ENCODE data around the gene OTUB2. TPM values are rescaled to one million over a fixed set of nuclear protein-coding genes. Genes with fewer than 3 reads are reported as not detected.

The OTUB2 gene
- total RNA-seq, 5 donors from 2014 or later (not counting 1 experiment from before 2014, with no cell fraction given) = 0.09 to 0.57 (median 0.28) TPM

GRCh38 chr14:93986955-93987354 lies 39.2 kb upstream of the OTUB2 start:
- ATAC-seq (replicated peaks in 1 of 4) (no peak), DNase-seq (no peak)
- Mint-ChIP-seq H3K36me3 (no peaks in the 10 kb centered on the region), H3K9me3 (no peaks in the 10 kb centered on the region), H3K4me3 (no peak overlapping the region), H3K4me1 (peaks cover 0 to 9% (median 3%) of the 10 kb centered on the region in 3 donors), H3K27ac (no peak overlapping the region), H3K27me3 (peaks cover 1 to 3% of the 10 kb centered on the region in 2 donors)
- ChIA-PET CTCF (interaction anchor here in 1 of 2 donors (0.7 kb wide), 1 partner anchor 52 kb away, joined by 4 read pairs; no protein-coding TSS in a partner anchor), POLR2A (no interaction called here)
- Histone ChIP-seq H3K4me1 (ENCODE audit: control insufficient read depth in 1 of 2, extremely low read depth in 1 of 2, insufficient read depth in 2 of 2, low read length in 2 of 2) (no peaks in the 10 kb centered on the region), H3K9me3 (no peaks in the 10 kb centered on the region), H3K27me3 (replicated peaks in 1 of 2; ENCODE audit: control insufficient read depth in 2 of 2, extremely low read depth in 1 of 2, insufficient read depth in 2 of 2, low read length in 1 of 2) (peaks cover 0 to 23% of the 10 kb centered on the region in 2 experiments), H3K27ac (ENCODE audit: low read length) (no peak overlapping the region), H3K36me3 (ENCODE audit: control insufficient read depth in 2 of 2, extremely low read depth in 1 of 2, insufficient read depth in 1 of 2, low read length in 1 of 2) (no peaks in the 10 kb centered on the region), H3K4me3 (ENCODE audit: control insufficient read depth in 1 of 2, extremely low read depth in 1 of 2, low read length in 1 of 2) (no peak overlapping the region)
- 82% methylated on average over 9 of the region's 9 CpGs for WGBS (ENCODE audit: insufficient coverage)

GRCh38 chr14:93987376-93987775 lies 38.8 kb upstream of the OTUB2 start:
- H3K4me1 ChIP-seq (ENCODE audit: control insufficient read depth in 1 of 2, extremely low read depth in 1 of 2, insufficient read depth in 2 of 2, low read length in 2 of 2) = no peaks in the 10 kb centered on the region
- no peak for ATAC-seq (replicated peaks in 1 of 4)
- DNase-seq = no peak
- H3K27ac Mint-ChIP-seq = no peak overlapping the region
- ChIA-PET POLR2A (no interaction called here), CTCF (no interaction called here)
- H3K36me3 Mint-ChIP-seq = no peaks in the 10 kb centered on the region
- H3K27me3 ChIP-seq (replicated peaks in 1 of 2; ENCODE audit: control insufficient read depth in 2 of 2, extremely low read depth in 1 of 2, insufficient read depth in 2 of 2, low read length in 1 of 2) = peaks cover 0 to 26% of the 10 kb centered on the region in 2 experiments
- peaks cover 0 to 7% (median 3%) of the 10 kb centered on the region in 3 donors for H3K4me1 Mint-ChIP-seq
- no peaks in the 10 kb centered on the region for H3K9me3 ChIP-seq
- 95% methylated on average over 10 of the region's 12 CpGs for WGBS (ENCODE audit: insufficient coverage)
- H3K36me3 ChIP-seq (ENCODE audit: control insufficient read depth in 2 of 2, extremely low read depth in 1 of 2, insufficient read depth in 1 of 2, low read length in 1 of 2) = no peaks in the 10 kb centered on the region
- H3K4me3 Mint-ChIP-seq = no peak overlapping the region
- H3K27ac ChIP-seq (ENCODE audit: low read length) = no peak overlapping the region
- no peaks in the 10 kb centered on the region for H3K9me3 Mint-ChIP-seq
- H3K4me3 ChIP-seq (ENCODE audit: control insufficient read depth in 1 of 2, extremely low read depth in 1 of 2, low read length in 1 of 2) = no peak overlapping the region
- H3K27me3 Mint-ChIP-seq = peaks cover 1 to 3% of the 10 kb centered on the region in 2 donors

GRCh38 chr14:93987815-93988476 lies 38.2 kb upstream of the OTUB2 start:
- POLR2A ChIA-PET = no interaction called here
- CTCF ChIA-PET = no interaction called here

GRCh38 chr14:93989939-93990338 lies 36.2 kb upstream of the OTUB2 start:
- Mint-ChIP-seq H3K4me1 (peaks cover 0 to 7% (median 2%) of the 10 kb centered on the region in 3 donors), H3K27ac (no peak overlapping the region), H3K4me3 (no peak overlapping the region), H3K9me3 (no peaks in the 10 kb centered on the region), H3K27me3 (peaks cover 0 to 3% of the 10 kb centered on the region in 2 donors), H3K36me3 (no peaks in the 10 kb centered on the region)
- Histone ChIP-seq H3K4me3 (ENCODE audit: control insufficient read depth in 1 of 2, extremely low read depth in 1 of 2, low read length in 1 of 2) (no peak overlapping the region), H3K9me3 (no peaks in the 10 kb centered on the region), H3K4me1 (ENCODE audit: control insufficient read depth in 1 of 2, extremely low read depth in 1 of 2, insufficient read depth in 2 of 2, low read length in 2 of 2) (no peaks in the 10 kb centered on the region), H3K27ac (ENCODE audit: low read length) (no peak overlapping the region), H3K36me3 (ENCODE audit: control insufficient read depth in 2 of 2, extremely low read depth in 1 of 2, insufficient read depth in 1 of 2, low read length in 1 of 2) (no peaks in the 10 kb centered on the region), H3K27me3 (replicated peaks in 1 of 2; ENCODE audit: control insufficient read depth in 2 of 2, extremely low read depth in 1 of 2, insufficient read depth in 2 of 2, low read length in 1 of 2) (peaks cover 0 to 17% of the 10 kb centered on the region in 2 experiments)
- POLR2A ChIA-PET = no interaction called here
- CTCF ChIA-PET = no interaction called here
- 86% methylated on average over 2 of the region's 4 CpGs for WGBS (ENCODE audit: insufficient coverage)
- DNase-seq (no peak), ATAC-seq (replicated peaks in 1 of 4) (no peak)

More at GRCh38 chr14:93987815-93988476, 38.2 kb upstream of the OTUB2 start:
- Mint-ChIP-seq H3K4me1 (peaks cover 0 to 7% (median 3%) of the 10 kb centered on the region in 3 donors), H3K27me3 (peaks cover under 1 to 3% of the 10 kb centered on the region in 2 donors), H3K9me3 (no peaks in the 10 kb centered on the region), H3K36me3 (no peaks in the 10 kb centered on the region), H3K4me3 (no peak overlapping the region), H3K27ac (no peak overlapping the region)
- ATAC-seq (replicated peaks in 1 of 4) = no peak
- H3K4me3 ChIP-seq (ENCODE audit: control insufficient read depth in 1 of 2, extremely low read depth in 1 of 2, low read length in 1 of 2) = no peak overlapping the region
- peaks cover 0 to 27% of the 10 kb centered on the region in 2 experiments for H3K27me3 ChIP-seq (replicated peaks in 1 of 2; ENCODE audit: control insufficient read depth in 2 of 2, extremely low read depth in 1 of 2, insufficient read depth in 2 of 2, low read length in 1 of 2)
- DNase-seq = no peak
- H3K9me3 ChIP-seq = no peaks in the 10 kb centered on the region
- no peaks in the 10 kb centered on the region for H3K36me3 ChIP-seq (ENCODE audit: control insufficient read depth in 2 of 2, extremely low read depth in 1 of 2, insufficient read depth in 1 of 2, low read length in 1 of 2)
- no peak overlapping the region for H3K27ac ChIP-seq (ENCODE audit: low read length)
- H3K4me1 ChIP-seq (ENCODE audit: control insufficient read depth in 1 of 2, extremely low read depth in 1 of 2, insufficient read depth in 2 of 2, low read length in 2 of 2) = no peaks in the 10 kb centered on the region
- 100% methylated on average over 1 of the region's 3 CpGs for WGBS (ENCODE audit: insufficient coverage)

- no peak for DNase-seq
- Mint-ChIP-seq H3K4me1 (peaks cover 0 to 7% (median 2%) of the 10 kb centered on the region in 3 donors), H3K36me3 (no peaks in the 10 kb centered on the region), H3K4me3 (no peak overlapping the region), H3K27ac (no peak overlapping the region), H3K27me3 (peaks cover 0 to 8% of the 10 kb centered on the region in 2 donors), H3K9me3 (no peaks in the 10 kb centered on the region)
- ATAC-seq (replicated peaks in 1 of 4) = no peak
- Histone ChIP-seq H3K36me3 (ENCODE audit: control insufficient read depth in 2 of 2, extremely low read depth in 1 of 2, insufficient read depth in 1 of 2, low read length in 1 of 2) (no peaks in the 10 kb centered on the region), H3K9me3 (no peaks in the 10 kb centered on the region), H3K4me1 (ENCODE audit: control insufficient read depth in 1 of 2, extremely low read depth in 1 of 2, insufficient read depth in 2 of 2, low read length in 2 of 2) (no peaks in the 10 kb centered on the region), H3K4me3 (ENCODE audit: control insufficient read depth in 1 of 2, extremely low read depth in 1 of 2, low read length in 1 of 2) (no peak overlapping the region), H3K27me3 (replicated peaks in 1 of 2; ENCODE audit: control insufficient read depth in 2 of 2, extremely low read depth in 1 of 2, insufficient read depth in 2 of 2, low read length in 1 of 2) (peaks cover 0 to 27% of the 10 kb centered on the region in 2 experiments), H3K27ac (ENCODE audit: low read length) (no peak overlapping the region)
- ChIA-PET CTCF (no interaction called here), POLR2A (no interaction called here)
- WGBS (ENCODE audit: insufficient coverage) = 81% methylated on average over 2 of the region's 10 CpGs
Observed at GRCh38 chr14:93991212-93991611, 34.9 kb upstream of the OTUB2 start.

GRCh38 chr14:93991649-93992048 lies 34.5 kb upstream of the OTUB2 start:
- DNase-seq (no peak), ATAC-seq (replicated peaks in 1 of 4) (no peak)
- Histone ChIP-seq H3K36me3 (ENCODE audit: control insufficient read depth in 2 of 2, extremely low read depth in 1 of 2, insufficient read depth in 1 of 2, low read length in 1 of 2) (no peaks in the 10 kb centered on the region), H3K4me3 (ENCODE audit: control insufficient read depth in 1 of 2, extremely low read depth in 1 of 2, low read length in 1 of 2) (no peak overlapping the region), H3K27me3 (replicated peaks in 1 of 2; ENCODE audit: control insufficient read depth in 2 of 2, extremely low read depth in 1 of 2, insufficient read depth in 2 of 2, low read length in 1 of 2) (peaks cover 0 to 30% of the 10 kb centered on the region in 2 experiments), H3K9me3 (no peaks in the 10 kb centered on the region), H3K4me1 (ENCODE audit: control insufficient read depth in 1 of 2, extremely low read depth in 1 of 2, insufficient read depth in 2 of 2, low read length in 2 of 2) (no peaks in the 10 kb centered on the region), H3K27ac (ENCODE audit: low read length) (no peak overlapping the region)
- 95% methylated on average over 4 of the region's 4 CpGs for WGBS (ENCODE audit: insufficient coverage)
- H3K9me3 Mint-ChIP-seq = no peaks in the 10 kb centered on the region
- ChIA-PET POLR2A (no interaction called here), CTCF (no interaction called here)
- no peak overlapping the region for H3K27ac Mint-ChIP-seq
- peaks cover 0 to 7% (median 2%) of the 10 kb centered on the region in 3 donors for H3K4me1 Mint-ChIP-seq
- no peak overlapping the region for H3K4me3 Mint-ChIP-seq
- H3K27me3 Mint-ChIP-seq = peaks cover 0 to 8% of the 10 kb centered on the region in 2 donors
- no peaks in the 10 kb centered on the region for H3K36me3 Mint-ChIP-seq
